ENCODE data around the gene LRIT3.
"Not testable (repeated sequence)": the region's sequence is repeated elsewhere in the genome, so short reads cannot be mapped to it uniquely, and the experiment has no call there.

LRIT3 gene

GRCh38 chr4:109850601-109851000 is 2.7 kb downstream of the LRIT3 start:
- DNase-seq, result no peak

- not testable (repeated sequence) for DNase-seq
These were observed 11.8 kb downstream of the LRIT3 start for GRCh38 chr4:109859426-109860300.

GRCh38 chr4:109861271-109861670 is 13.4 kb downstream of the LRIT3 start:
- DNase-seq, result no peak

GRCh38 chr4:109861916-109862511 is 14.1 kb downstream of the LRIT3 start:
- DNase-seq, result no peak

- no peak for DNase-seq
These were observed 16.2 kb downstream of the LRIT3 start for GRCh38 chr4:109864134-109864533.

- no peak for DNase-seq
These were observed 22.2 kb downstream of the LRIT3 start for GRCh38 chr4:109870061-109870460.

GRCh38 chr4:109872065-109872464 is 24.2 kb downstream of the LRIT3 start:
- DNase-seq, result no peak

- DNase-seq, result no peak
These were observed 25.2 kb downstream of the LRIT3 start for GRCh38 chr4:109872950-109873656.

- no peak for DNase-seq
These were observed 26.0 kb downstream of the LRIT3 start for GRCh38 chr4:109873791-109874514.

- DNase-seq, result no peak
These were observed 27.2 kb downstream of the LRIT3 start for GRCh38 chr4:109875106-109875505.

GRCh38 chr4:109875553-109875952 is 27.6 kb downstream of the LRIT3 start:
- not testable (repeated sequence) for DNase-seq

GRCh38 chr4:109876634-109877265 is 28.8 kb downstream of the LRIT3 start:
- no peak for DNase-seq

- DNase-seq, result no peak
These were observed 29.5 kb downstream of the LRIT3 start for GRCh38 chr4:109877400-109877799.

- no peak for DNase-seq
These were observed 30.4 kb downstream of the LRIT3 start for GRCh38 chr4:109878355-109878754.

GRCh38 chr4:109879081-109879480 is 31.2 kb downstream of the LRIT3 start:
- DNase-seq, result no peak

- DNase-seq, result no peak
These were observed 31.9 kb downstream of the LRIT3 start for GRCh38 chr4:109879636-109880314.

GRCh38 chr4:109886303-109886702 is 38.4 kb downstream of the LRIT3 start:
- DNase-seq, result no peak

GRCh38 chr4:109887071-109887470 is 39.2 kb downstream of the LRIT3 start:
- no peak for DNase-seq

GRCh38 chr4:109890076-109890475 is 42.2 kb downstream of the LRIT3 start:
- no peak for DNase-seq

GRCh38 chr4:109902559-109903251 is 54.8 kb downstream of the LRIT3 start:
- DNase-seq, result no peak

- no peak for DNase-seq
These were observed 60.8 kb downstream of the LRIT3 start for GRCh38 chr4:109908731-109909130.
